Activated T-helper 2 cell treated with anti-CD3 and anti-CD28 coated beads, Interferon-gamma antibody, Interleukin-2, Interleukin-4, amounts not matched to agents 10 μg/mL and 5 μg/mL and 100 μg/mL, durations not matched to agents 14 hours and 24 hours and 36 hours (primary cell): Measurements from ENCODE around the gene GYG1. TPM values are rescaled to one million over a fixed set of nuclear protein-coding genes. Genes with fewer than 3 reads are reported as not detected.
A peak's percentile ranks its signal among the peaks of the same experiment; 100 is the strongest.

Experiments used
- DNase-seq: peaks from one replicate; pipeline ENCODE4 v3.0.0; 2021; ENCODE audit warnings: low spot score
- H3K27ac Mint-ChIP-seq: one replicate; pipeline ENCODE4 v1.8.0; 2021; ENCODE audit warnings: mixed read lengths
- H3K27me3 Mint-ChIP-seq: one replicate; pipeline ENCODE4 v1.8.0; 2021; ENCODE audit warnings: low read depth, mixed read lengths
- H3K36me3 Mint-ChIP-seq: one replicate; pipeline ENCODE4 v1.8.0; 2021; ENCODE audit warnings: low read depth, mixed read lengths
- H3K4me1 Mint-ChIP-seq: one replicate; pipeline ENCODE4 v1.8.0; 2021; ENCODE audit warnings: low read depth, mixed read lengths
- H3K4me3 Mint-ChIP-seq: one replicate; pipeline ENCODE4 v1.8.0; 2021; ENCODE audit warnings: low read depth, mild to moderate bottlenecking, moderate library complexity, mixed read lengths
- H3K9me3 Mint-ChIP-seq: one replicate; pipeline ENCODE4 v1.8.0; 2021; ENCODE audit warnings: mixed read lengths
- intact Hi-C: fragments of 100-400 bp; cut with micrococcal nuclease; formaldehyde crosslinking; loops from one replicate; pipeline ENCODE4 v1.15.1; 2023
- total RNA-seq: library from RNA; stranded (reverse); gene quantifications from 2 replicates; pipeline ENCODE4 v1.2.3, GENCODE V29; 2022

GYG1 gene
- total RNA-seq, 1 donor from 2014 or later, result 25.2 TPM

DNA sequence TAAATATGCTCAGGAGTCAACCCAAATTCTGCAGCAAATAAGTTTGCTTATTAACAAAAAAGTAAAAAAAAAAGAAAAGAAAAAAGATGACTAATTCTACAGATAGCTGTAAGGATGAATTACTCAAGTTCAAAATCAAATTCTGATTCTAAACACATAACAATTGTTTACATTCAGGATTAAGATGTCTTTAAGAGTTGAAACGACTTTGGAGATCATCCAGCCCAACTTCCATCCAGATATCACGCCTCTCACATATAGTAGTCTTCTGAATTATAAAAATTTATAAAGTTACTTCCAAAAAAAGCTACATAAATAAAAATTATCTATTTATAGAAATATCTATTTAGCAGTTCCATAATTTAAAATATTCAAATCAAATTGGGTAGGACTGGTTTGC lies 39.8 kb downstream of the GYG1 start:
- no peaks in the 10 kb centered on the region for H3K27me3 Mint-ChIP-seq
- peaks cover 4% of the 10 kb centered on the region for H3K4me1 Mint-ChIP-seq
- no peak for DNase-seq
- no peak overlapping the region for H3K4me3 Mint-ChIP-seq
- no peak overlapping the region for H3K27ac Mint-ChIP-seq
- H3K9me3 Mint-ChIP-seq, result no peaks in the 10 kb centered on the region
- peaks cover 33% of the 10 kb centered on the region for H3K36me3 Mint-ChIP-seq
- intact Hi-C loops, result no loop called here

DNA sequence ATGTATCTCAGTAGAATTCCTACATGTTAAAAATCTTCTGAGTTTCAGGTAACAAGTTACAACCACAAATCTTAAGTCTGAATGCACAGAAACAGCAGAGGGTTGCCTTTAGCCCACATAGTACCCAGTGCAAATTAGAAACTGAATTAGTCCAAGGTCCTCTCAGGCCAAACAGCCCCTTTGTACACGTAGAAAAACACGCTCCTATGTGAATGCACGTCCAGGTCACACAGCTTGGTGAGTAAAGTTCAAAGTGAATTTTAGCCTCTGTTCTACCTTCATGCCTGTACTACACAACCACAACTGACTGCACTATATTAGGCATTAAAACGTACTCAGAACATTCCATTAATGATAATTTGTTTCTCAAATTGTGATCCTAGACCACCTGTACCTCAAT lies 46.3 kb downstream of the GYG1 start:
- H3K4me3 Mint-ChIP-seq, result no peak overlapping the region
- intact Hi-C loops, result no loop called here
- no peaks in the 10 kb centered on the region for H3K27me3 Mint-ChIP-seq

DNA sequence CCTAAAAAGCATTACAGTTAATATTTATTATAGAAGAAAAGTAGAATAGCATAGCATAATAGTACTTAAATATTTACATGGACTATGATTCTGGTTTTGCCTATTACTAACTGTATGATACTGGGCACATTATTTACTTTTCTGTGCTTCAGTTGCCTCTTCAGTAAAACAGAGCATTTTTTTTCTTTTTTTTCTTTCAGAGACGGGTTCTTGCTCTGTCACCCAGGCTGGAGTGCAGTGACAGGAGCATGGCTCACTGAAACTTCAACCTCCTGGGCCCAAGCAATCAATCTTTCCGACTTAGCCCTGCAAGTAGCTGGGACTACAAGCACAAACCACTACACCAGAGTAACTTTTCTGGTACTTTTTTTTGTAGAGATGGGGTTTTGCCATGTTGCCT lies 47.0 kb downstream of the GYG1 start:
- Mint-ChIP-seq H3K27ac (no peak overlapping the region), H3K27me3 (no peaks in the 10 kb centered on the region), H3K9me3 (no peaks in the 10 kb centered on the region), H3K4me3 (no peak overlapping the region), H3K4me1 (peaks cover 12% of the 10 kb centered on the region), H3K36me3 (peaks cover 33% of the 10 kb centered on the region)
- intact Hi-C loops, result no loop called here
- DNase-seq, result no peak

More for the DNA sequence above, 46.3 kb downstream of the GYG1 start:
- Mint-ChIP-seq H3K9me3 (no peaks in the 10 kb centered on the region), H3K4me1 (peaks cover 6% of the 10 kb centered on the region), H3K27ac (no peak overlapping the region), H3K36me3 (peaks cover 29% of the 10 kb centered on the region)
- DNase-seq, result no peak

DNA sequence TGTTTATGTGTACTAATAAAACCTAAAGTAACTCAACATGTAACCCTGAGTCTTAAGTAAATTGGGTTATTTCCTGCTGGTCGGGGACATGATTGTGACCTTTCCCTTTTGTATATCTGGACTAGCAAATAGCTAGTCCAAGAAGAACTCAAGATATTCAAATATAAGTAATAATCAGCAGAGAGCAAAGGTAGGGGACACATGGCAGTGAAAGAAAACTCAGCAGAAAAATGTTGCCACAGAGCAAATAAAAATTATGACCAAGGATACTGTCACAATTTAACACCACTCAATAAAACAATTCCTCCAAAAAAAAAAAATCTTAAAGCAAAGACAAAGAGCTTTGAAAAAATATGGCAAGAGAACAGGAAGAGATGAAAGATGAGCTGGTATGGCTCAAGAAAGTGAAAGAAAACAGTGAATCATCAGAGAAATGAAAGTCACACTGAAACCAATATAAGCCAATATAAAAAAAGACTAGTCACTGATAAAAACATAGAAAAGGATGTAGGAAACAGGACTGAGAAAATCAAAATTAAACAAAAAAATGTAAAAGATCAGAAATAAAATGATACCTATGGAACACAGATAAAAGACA lies 51.5 kb downstream of the GYG1 start:
- Mint-ChIP-seq H3K36me3 (peaks cover 48% of the 10 kb centered on the region), H3K4me3 (peak overlapping the region; percentile 28), H3K27me3 (no peaks in the 10 kb centered on the region), H3K4me1 (peaks cover 23% of the 10 kb centered on the region), H3K9me3 (no peaks in the 10 kb centered on the region), H3K27ac (peak overlapping the region; percentile 49)
- DNase-seq, result no peak
- intact Hi-C loops, result loop anchor here (2.0 kb wide), 2 partner anchors 44 to 52 kb away; partner anchors contain the start of genes GYG1 and HLTF

DNA sequence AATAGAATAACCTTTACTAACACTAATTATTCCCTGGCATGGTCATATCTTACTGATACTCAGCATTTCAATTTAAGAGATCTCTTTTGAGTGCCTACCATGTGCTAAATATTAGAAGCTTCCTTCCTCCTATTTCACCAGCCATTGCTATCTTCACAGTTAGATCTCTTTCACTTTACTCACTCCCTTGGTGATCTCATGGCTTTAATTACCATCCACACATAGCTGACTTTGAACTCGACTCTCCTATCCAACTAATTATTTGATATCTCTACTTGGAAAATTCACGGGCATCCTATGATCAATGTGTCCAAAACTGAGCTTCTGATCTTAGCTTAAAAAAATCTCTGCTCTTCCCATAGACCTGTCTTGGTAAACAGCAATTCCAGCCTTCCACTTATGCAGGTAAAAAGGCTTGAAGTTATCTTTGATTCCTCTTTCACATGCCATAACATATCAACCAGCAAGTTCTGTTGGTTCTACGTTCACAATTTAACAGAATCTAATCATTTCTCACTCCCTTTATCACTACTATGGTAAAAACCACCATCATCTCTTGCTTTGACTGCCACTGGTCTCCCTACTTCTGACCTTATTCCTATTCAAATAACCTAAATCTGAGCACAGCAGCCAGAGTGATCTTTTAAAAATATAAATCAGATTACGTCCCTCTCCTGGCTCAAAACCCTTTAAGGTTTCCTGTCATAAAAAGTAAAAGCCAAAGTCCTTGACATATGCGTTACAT lies 53.2 kb downstream of the GYG1 start:
- Mint-ChIP-seq H3K36me3 (peaks cover 47% of the 10 kb centered on the region), H3K27me3 (no peaks in the 10 kb centered on the region), H3K4me3 (no peak overlapping the region), H3K9me3 (no peaks in the 10 kb centered on the region), H3K4me1 (peaks cover 23% of the 10 kb centered on the region), H3K27ac (no peak overlapping the region)
- DNase-seq, result no peak
- intact Hi-C loops, result no loop called here

DNA sequence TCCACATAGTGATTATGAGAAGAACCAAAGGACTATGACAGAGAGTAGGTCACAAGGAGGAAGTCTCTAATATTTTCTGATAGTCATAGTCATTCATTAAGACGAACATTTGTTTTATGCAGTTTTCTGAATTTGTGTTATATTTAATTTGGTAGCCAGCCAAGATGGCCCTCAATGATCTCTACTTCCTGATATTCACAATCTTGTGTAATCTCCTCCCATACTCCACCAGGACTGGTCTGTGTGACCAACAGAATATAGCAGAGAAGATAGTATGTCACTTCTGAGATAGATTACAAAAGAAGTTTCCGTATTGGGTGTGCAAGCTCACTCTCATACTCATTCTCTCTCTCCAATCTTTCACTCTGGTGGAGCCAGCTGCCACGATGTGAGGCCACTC lies 64.2 kb downstream of the GYG1 start:
- H3K27me3 Mint-ChIP-seq, result no peaks in the 10 kb centered on the region
- no peak overlapping the region for H3K4me3 Mint-ChIP-seq
- intact Hi-C loops, result no loop called here
- H3K27ac Mint-ChIP-seq, result no peak overlapping the region
- DNase-seq, result no peak
- peaks cover 12% of the 10 kb centered on the region for H3K4me1 Mint-ChIP-seq
- H3K9me3 Mint-ChIP-seq, result peaks cover 17% of the 10 kb centered on the region
- peaks cover 72% of the 10 kb centered on the region for H3K36me3 Mint-ChIP-seq

DNA sequence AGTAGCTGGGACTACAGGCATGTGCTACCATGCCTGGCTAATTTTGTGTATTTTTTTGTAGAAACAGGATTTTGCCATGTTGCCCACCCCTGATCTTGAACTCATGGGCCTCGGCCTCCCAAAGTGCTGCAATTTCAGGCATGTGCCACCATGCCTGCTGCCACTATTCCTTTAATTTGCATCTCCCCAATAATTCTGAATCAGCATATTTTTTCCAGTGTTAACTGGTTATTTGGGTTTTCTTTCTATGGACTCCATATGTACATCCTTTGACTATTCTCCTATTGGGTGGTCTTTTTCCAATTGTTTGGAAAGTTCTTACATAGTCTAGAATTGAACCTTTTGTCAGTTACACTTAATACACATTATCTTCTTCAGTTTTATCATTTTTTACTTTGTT lies 66.9 kb downstream of the GYG1 start:
- Mint-ChIP-seq H3K27ac (peak overlapping the region; percentile 28), H3K4me3 (no peak overlapping the region)
- intact Hi-C loops, result no loop called here

DNA sequence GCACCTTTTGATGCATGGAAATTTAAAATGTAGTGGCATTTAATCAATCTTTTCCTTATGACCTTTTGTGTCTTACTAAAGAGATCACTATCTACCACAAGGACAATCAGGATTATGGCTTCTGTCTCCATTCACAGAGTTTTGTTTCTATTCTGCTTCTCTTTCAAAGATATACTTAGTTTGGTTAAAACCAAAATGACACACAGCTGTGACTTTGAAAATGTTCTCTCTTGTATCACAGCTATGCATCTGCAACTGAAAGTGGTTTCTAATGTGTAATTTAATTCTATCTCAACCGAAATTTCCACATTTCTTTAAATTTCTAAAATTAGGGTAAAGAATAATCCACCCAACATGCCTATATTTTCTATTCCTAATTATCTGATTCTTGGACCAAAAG lies 67.3 kb downstream of the GYG1 start:
- peaks cover 60% of the 10 kb centered on the region for H3K36me3 Mint-ChIP-seq
- H3K27ac Mint-ChIP-seq, result peak overlapping the region; percentile 28
- no peak overlapping the region for H3K4me3 Mint-ChIP-seq
- H3K9me3 Mint-ChIP-seq, result peaks cover 7% of the 10 kb centered on the region
- DNase-seq, result no peak
- peaks cover 12% of the 10 kb centered on the region for H3K4me1 Mint-ChIP-seq
- H3K27me3 Mint-ChIP-seq, result no peaks in the 10 kb centered on the region
- intact Hi-C loops, result no loop called here

More for the DNA sequence above, 66.9 kb downstream of the GYG1 start:
- H3K9me3 Mint-ChIP-seq, result peaks cover 11% of the 10 kb centered on the region
- H3K36me3 Mint-ChIP-seq, result peaks cover 60% of the 10 kb centered on the region
- DNase-seq, result no peak
- H3K4me1 Mint-ChIP-seq, result peaks cover 12% of the 10 kb centered on the region
- no peaks in the 10 kb centered on the region for H3K27me3 Mint-ChIP-seq

DNA sequence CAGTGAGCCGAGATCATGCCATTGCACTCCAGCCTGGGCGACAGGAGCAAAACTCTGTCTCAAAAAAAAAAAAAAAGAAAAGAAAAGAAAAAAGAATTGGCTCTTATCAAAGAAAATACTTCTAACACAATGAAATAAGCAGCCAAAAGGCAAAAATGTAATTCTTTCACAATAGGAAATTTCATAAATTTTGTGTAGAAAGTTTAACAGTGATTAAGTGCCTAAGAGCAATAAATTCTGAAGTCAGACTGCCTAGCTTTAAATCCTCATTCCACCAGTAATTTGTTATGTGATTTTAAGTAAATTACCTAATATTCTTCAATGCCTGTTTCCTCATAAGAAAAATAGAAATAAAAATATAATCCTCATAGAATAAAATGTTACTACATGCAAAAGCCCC lies 70.4 kb downstream of the GYG1 start:
- Mint-ChIP-seq H3K4me1 (peaks cover 12% of the 10 kb centered on the region), H3K27me3 (no peaks in the 10 kb centered on the region), H3K9me3 (no peaks in the 10 kb centered on the region), H3K36me3 (peaks cover 53% of the 10 kb centered on the region), H3K4me3 (no peak overlapping the region), H3K27ac (no peak overlapping the region)
- intact Hi-C loops, result no loop called here
- DNase-seq, result no peak

DNA sequence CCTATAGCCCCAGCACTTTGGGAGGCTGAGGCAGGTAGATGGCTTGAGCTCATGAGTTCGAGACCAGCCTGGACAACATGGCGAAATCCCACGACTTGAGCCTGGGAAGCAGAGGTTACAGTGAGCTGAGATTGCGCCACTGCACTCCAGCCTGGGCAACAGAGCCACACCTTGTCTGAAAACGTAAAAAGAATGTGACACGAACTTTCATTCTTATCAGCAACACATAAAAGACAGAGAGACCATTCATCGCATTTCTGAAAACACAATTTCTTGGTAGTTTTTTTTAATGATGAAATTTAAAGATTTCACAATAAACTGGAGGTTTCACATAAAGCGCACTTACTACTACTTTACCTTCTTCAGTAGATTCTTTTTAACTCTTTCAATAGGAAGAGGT lies 76.5 kb downstream of the GYG1 start:
- intact Hi-C loops, result no loop called here
- Mint-ChIP-seq H3K36me3 (peaks cover 31% of the 10 kb centered on the region), H3K4me1 (no peaks in the 10 kb centered on the region), H3K4me3 (no peak overlapping the region), H3K27ac (no peak overlapping the region), H3K27me3 (no peaks in the 10 kb centered on the region), H3K9me3 (no peaks in the 10 kb centered on the region)
- no peak for DNase-seq

Other genes with a start within 250 kb of the GYG1 start
- gene CPB1, start 163.7 kb upstream of the GYG1 start, total RNA-seq, result not detected in 2 replicates
- gene CPA3, start 126.2 kb upstream of the GYG1 start, total RNA-seq, result not detected in 2 replicates
- 20.8 and 23.9 TPM in 2 replicates for gene HLTF, start 95.0 kb downstream of the GYG1 start, total RNA-seq
- gene HPS3, start 138.1 kb downstream of the GYG1 start, total RNA-seq, result 20.2 and 24.4 TPM in 2 replicates
- not detected in 2 replicates for gene CP, start 230.3 kb downstream of the GYG1 start, total RNA-seq